Heart right ventricle (tissue), 16 donors: ENCODE data around the gene KMT2E. TPM values are rescaled to one million over a fixed set of nuclear protein-coding genes. Genes with fewer than 3 reads are reported as not detected.

Source experiments
- ATAC-seq, 8 donors: fragments of 200-7000 bp; cut with Tn5 transposase; one replicate each; pipeline ENCODE4 v1.9.1; 2020; ENCODE audit warnings: mild to moderate bottlenecking in 8 of 8, moderate library complexity in 8 of 8, moderate number of reproducible peaks in 1 of 8
- DNase-seq, 2 donors: peaks; one replicate each; pipeline ENCODE4 v3.0.0-alpha.2; 2020
- H3K27ac ChIP-seq, 10 donors: fragments of 200-600 bp; sonication (generic) in 2 of 10; one replicate each; pipeline versions ENCODE4 v1.5.0 to v1.8.0; 2020 to 2022; ENCODE audit warnings: mild to moderate bottlenecking in 3 of 10
- H3K27me3 ChIP-seq, 7 donors: fragments of 200-600 bp; one replicate each; pipeline ENCODE4 v1.8.0; 2021 to 2022; ENCODE audit warnings: mild to moderate bottlenecking in 2 of 7
- H3K36me3 ChIP-seq, 9 donors: fragments of 200-600 bp; sonication (generic) in 1 of 9; one replicate each; pipeline versions ENCODE4 v1.5.0 to v1.8.0; 2020 to 2022; ENCODE audit warnings: mild to moderate bottlenecking in 2 of 9
- H3K4me1 ChIP-seq, 9 donors: fragments of 200-600 bp; sonication (generic) in 1 of 9; one replicate each; pipeline versions ENCODE4 v1.5.0 to v1.8.0; 2020 to 2022; ENCODE audit warnings: mild to moderate bottlenecking in 4 of 9
- H3K4me3 ChIP-seq, 10 donors: fragments of 200-600 bp; sonication (generic) in 2 of 10; one replicate each; pipeline versions ENCODE4 v1.5.0 to v1.8.0; 2020 to 2022; ENCODE audit warnings: mild to moderate bottlenecking in 7 of 10, moderate library complexity in 2 of 10
- H3K9me3 ChIP-seq, 11 donors: fragments of 200-600 bp in 10 of 11; sonication (generic) in 2 of 11; one replicate each; pipeline versions ENCODE4 v1.5.0 to v1.8.0; 2013 to 2022; ENCODE audit warnings: mild to moderate bottlenecking in 2 of 11, control low read depth in 1 of 11, moderate library complexity in 1 of 11
- WGBS, 2 donors: extraction: QIAGEN DNeasy Blood & Tissue Kit; methylation state at CpG; one replicate each; pipeline ENCODE4 v1.1.7; 2013; ENCODE audit warnings: inconsistent platforms in 1 of 2; 5-methylcytosine and 5-hydroxymethylcytosine counted together
- intact Hi-C, 10 donors: fragments of 100-400 bp; cut with DNase I; formaldehyde crosslinking; loops; one replicate each; pipeline versions ENCODE4 v1.11.1 to v1.14.2; 2022
- polyA plus RNA-seq, 2 donors: library from polyadenylated mRNA; stranded (reverse); fragments of 200-250 nt; gene quantifications; one replicate each; pipeline ENCODE4 v1.2.3, GENCODE V29; 2013
- total RNA-seq, 10 donors: library from RNA; stranded (reverse); fragmentation: NEBNext Ultra II Directional in 3 of 10; extraction: Animal tissue kit (Norgen Biotek cat#: 25700) in 3 of 10; gene quantifications; one replicate each; pipeline versions ENCODE4 v1.2.1 to v1.2.4, GENCODE V29; 2021 to 2023
- TF ChIP-seq, protein P1 (sequence below), 9 donors: fragments of 200-600 bp; sonication (generic) in 2 of 9; IDR thresholded peaks; one replicate each; pipeline versions ENCODE4 v1.5.0 to v1.8.0; 2021 to 2022; ENCODE audit warnings: antibody characterized with exemption in 9 of 9, mild to moderate bottlenecking in 5 of 9, moderate library complexity in 1 of 9
- donor health status: Arrhythmogenic right ventricular cardiomyopathy.
- donor health status: ischemic (EF 13 %, LVEDD 7.1; RV severe dilation, severe dysfunction).
- donor health status: healthy with polysubstance abuse.
- donor health status: DM: no; HTN: yes; CAD: no.
- donor health status: DM: no; HTN: no; CAD: no.
- donor health status: ischemic (EF 25% LVEDD 6.9; RV normal size, moderate dysfunction).
- donor health status: ischemic (EF 25% LVEDD 5.7; RV mildly dilated, moderate dysfunction).
- donor health status: healthy.
- donor health status: DM: yes; HTN: yes; CAD: no.
- donor health status: Ischemic cardiomyopathy.
- donor health status: ischemic (EF 35%, LVEDD 5.7; RV mildly dilated, moderate dysfunction).
- donor health status: nonischemic (EF 11% LVEDD 7.7; RV severe dilation, severe dysfunction).
- donor health status: DM: yes; HTN: yes; CAD: no.
- donor health status: PGD.
- donor health status: ischemic (EF 29% LVEDD 5.4; RV normal size, mild dysfunction).
- donor health status: nonischemic (EF 23%, LVEDD 6.1; RV moderate dilation, normal function).

The KMT2E gene
- total and polyA plus RNA-seq, 12 donors = 9.4 to 53.3 (median 46.2) TPM

DNA sequence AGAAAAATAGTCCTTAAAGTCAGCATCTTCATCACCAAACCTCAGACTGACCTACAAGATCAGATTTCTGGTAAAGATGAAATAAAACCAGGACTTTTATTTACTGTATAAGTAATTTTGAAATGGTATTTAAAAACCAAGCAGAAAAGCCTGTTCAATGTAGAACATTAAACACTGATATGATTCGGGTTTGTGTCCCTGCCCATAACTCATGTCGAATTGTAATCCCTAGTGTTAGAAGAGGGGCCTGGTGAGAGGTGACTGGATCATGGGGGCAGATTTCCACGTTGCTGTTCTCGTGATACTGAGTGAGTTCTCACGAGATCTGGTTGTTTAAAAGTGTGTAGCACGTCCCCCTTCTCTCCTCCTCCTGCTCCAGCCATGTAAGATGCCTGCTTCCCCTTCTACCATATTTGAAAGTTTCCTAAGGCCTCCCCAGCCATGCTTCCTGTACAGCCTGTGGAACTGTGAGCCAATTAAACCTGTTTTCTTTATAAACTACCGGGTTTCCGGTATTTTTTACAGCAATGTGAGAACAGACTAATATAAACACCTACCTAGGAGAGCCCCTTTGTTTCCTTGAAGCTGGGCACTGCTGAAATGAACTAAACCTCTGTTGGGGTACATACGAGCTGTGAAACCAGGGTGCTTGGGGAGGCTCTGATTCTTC lies 120.1 kb downstream of the KMT2E start:
- no peaks in the 10 kb centered on the region for H3K9me3 ChIP-seq
- H3K27me3 ChIP-seq = no peaks in the 10 kb centered on the region
- WGBS, 2 donors = 83 to 86% methylated on average over 9 of the region's 9 CpGs
- no peak overlapping the region for H3K4me3 ChIP-seq
- ATAC-seq = no peak
- H3K36me3 ChIP-seq = peaks cover 0 to 65% (median 8%) of the 10 kb centered on the region in 9 donors
- DNase-seq = no peak
- intact Hi-C loops = loop anchor here in 1 of 10 donors (10.0 kb wide), 1 partner anchor 201 kb away; no protein-coding TSS in a partner anchor
- TF ChIP-seq, protein P1, sequence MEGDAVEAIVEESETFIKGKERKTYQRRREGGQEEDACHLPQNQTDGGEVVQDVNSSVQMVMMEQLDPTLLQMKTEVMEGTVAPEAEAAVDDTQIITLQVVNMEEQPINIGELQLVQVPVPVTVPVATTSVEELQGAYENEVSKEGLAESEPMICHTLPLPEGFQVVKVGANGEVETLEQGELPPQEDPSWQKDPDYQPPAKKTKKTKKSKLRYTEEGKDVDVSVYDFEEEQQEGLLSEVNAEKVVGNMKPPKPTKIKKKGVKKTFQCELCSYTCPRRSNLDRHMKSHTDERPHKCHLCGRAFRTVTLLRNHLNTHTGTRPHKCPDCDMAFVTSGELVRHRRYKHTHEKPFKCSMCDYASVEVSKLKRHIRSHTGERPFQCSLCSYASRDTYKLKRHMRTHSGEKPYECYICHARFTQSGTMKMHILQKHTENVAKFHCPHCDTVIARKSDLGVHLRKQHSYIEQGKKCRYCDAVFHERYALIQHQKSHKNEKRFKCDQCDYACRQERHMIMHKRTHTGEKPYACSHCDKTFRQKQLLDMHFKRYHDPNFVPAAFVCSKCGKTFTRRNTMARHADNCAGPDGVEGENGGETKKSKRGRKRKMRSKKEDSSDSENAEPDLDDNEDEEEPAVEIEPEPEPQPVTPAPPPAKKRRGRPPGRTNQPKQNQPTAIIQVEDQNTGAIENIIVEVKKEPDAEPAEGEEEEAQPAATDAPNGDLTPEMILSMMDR (IDR thresholded peaks at IDR 0.05) = no peak
- H3K27ac ChIP-seq = no peak overlapping the region
- peaks cover 0 to 42% (median 13%) of the 10 kb centered on the region in 9 donors for H3K4me1 ChIP-seq

DNA sequence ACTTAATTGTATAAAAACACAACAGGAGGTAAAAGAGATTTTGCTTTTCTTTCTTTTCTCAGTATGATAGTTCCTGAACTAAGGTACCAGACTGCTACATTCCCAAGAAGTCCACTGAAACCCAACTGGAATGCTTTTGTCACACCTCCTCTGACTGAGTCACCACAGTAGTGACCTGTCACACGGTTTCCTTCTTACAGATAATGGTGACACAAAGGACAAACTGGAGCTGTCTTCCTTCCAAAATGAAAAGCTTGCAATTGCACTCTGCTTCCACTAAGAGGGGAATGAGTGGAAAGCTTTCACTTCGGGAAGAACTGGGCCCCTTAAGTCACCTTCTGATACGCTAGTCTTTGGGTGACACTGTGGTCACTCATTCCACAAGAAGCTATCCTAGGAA lies 122.2 kb downstream of the KMT2E start:
- ATAC-seq = peak in 7 of 8 donors; percentile 17 to 73 (median 45)
- Histone ChIP-seq H3K27me3 (no peaks in the 10 kb centered on the region), H3K4me1 (peaks cover 0 to 27% (median 7%) of the 10 kb centered on the region in 9 donors), H3K4me3 (no peak overlapping the region), H3K36me3 (peaks cover 0 to 76% (median 8%) of the 10 kb centered on the region in 9 donors), H3K9me3 (no peaks in the 10 kb centered on the region), H3K27ac (peak overlapping the region in 2 of 10 donors; percentile 13 to 23)
- TF ChIP-seq, protein P1 (IDR thresholded peaks at IDR 0.05) = peak in 1 of 9 donors; percentile 20
- intact Hi-C loops = loop anchor here in 1 of 10 donors (10.0 kb wide), 1 partner anchor 199 kb away; no protein-coding TSS in a partner anchor
- WGBS, 2 donors = 52 to 60% methylated on average over 3 of the region's 3 CpGs
- DNase-seq = no peak

DNA sequence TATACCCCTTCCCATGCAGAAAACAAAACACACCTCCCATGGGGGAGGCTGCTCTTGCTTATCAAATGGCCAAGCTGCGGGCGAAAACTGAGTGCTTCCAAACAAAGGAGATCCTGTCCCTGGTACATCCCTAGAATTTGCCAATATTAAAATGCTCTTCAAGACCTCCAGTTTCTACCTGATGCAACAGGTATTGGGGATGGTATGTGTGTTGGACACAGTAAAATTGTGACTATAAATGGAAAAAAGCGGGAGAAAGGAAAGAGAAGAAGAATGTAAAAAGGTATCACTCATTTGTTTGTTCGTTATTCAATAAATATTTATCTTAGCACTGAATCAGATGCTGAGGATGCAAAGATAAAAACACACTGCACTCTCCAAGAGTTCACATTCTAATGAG lies 123.9 kb downstream of the KMT2E start:
- Histone ChIP-seq H3K36me3 (peaks cover 0 to 77% (median 12%) of the 10 kb centered on the region in 9 donors), H3K27me3 (no peaks in the 10 kb centered on the region), H3K9me3 (no peaks in the 10 kb centered on the region), H3K27ac (no peak overlapping the region), H3K4me3 (no peak overlapping the region), H3K4me1 (peaks cover 0 to 27% (median 7%) of the 10 kb centered on the region in 9 donors)
- DNase-seq (no peak), ATAC-seq (no peak)
- WGBS, 2 donors = 95 to 96% methylated on average over 4 of the region's 4 CpGs
- intact Hi-C loops = loop anchor here in 1 of 10 donors (10.0 kb wide), 1 partner anchor 197 kb away; no protein-coding TSS in a partner anchor
- TF ChIP-seq, protein P1 (IDR thresholded peaks at IDR 0.05) = no peak

DNA sequence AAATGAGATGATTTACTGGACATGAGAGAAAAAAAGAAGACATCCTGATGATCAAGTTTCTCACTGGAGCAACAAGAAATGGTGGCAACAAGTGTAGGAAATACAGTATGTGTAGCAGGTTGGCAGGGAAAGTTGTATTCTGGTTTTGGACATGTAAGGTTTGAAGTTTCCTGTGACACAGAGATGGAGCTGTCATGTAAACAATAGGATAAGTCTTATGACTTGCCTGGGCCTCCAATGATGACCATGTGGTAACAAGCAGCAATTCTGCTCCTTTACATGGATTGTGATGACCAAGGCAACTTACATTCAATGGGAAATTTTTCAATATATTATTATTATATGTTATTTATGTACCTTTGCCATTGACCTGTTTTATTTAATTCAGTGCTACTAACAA lies 125.4 kb downstream of the KMT2E start:
- intact Hi-C loops = loop anchor here in 1 of 10 donors (10.0 kb wide), 1 partner anchor 195 kb away; no protein-coding TSS in a partner anchor
- no peaks in the 10 kb centered on the region for H3K27me3 ChIP-seq
- H3K4me1 ChIP-seq = peaks cover 0 to 26% (median 7%) of the 10 kb centered on the region in 9 donors
- H3K4me3 ChIP-seq = no peak overlapping the region
- H3K27ac ChIP-seq = no peak overlapping the region
- TF ChIP-seq, protein P1 (IDR thresholded peaks at IDR 0.05) = no peak
- peaks cover 0 to 83% (median 12%) of the 10 kb centered on the region in 9 donors for H3K36me3 ChIP-seq
- no peak for ATAC-seq
- no peak for DNase-seq
- no peaks in the 10 kb centered on the region for H3K9me3 ChIP-seq
